ENCODE results near the gene FUNDC1.
"Not testable (repeated sequence)": the region's sequence is repeated elsewhere in the genome, so short reads cannot be mapped to it uniquely, and the experiment has no call there.

FUNDC1 gene, protein sequence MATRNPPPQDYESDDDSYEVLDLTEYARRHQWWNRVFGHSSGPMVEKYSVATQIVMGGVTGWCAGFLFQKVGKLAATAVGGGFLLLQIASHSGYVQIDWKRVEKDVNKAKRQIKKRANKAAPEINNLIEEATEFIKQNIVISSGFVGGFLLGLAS

DNA sequence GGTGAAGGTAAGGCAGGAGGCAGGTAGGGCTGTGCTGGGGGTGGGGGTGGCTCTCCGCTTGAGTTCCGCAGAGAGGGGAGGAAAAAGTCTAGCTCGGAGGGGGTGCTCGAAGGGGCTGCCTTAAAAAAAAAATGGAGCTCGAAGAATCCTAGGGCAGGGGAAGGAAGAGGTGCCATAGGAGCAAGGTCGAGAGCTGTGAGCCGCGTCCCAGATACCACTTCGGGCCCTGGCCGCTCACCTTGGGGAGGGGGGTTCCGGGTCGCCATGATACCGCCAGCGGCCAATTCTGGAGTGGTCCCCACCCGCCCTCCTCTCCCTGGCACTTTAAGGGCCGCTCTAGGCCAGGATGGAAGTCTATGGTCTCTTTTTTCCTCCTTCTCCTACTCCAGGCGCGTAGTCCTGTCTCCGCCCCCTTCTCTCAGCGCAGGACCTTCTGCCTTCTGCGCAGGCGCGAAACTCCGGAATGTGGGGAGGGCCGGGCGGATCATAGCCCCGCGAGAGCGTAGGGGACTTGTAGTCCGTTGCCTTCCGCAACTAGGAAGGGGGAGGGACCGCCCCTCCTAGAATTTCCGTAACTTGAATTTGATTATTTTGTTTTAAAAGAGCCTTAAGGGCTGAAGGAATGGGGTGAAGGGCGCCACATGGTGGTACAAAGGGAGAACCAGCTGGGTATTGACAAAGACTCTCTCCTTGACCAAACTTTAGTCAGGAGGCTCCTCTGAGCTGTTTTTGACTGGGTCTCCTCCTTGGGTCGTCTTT lies at the start of gene FUNDC1:
FUNDC1 (minus strand) TSS at position 293 of the 759 bp plus-strand sequence; CDS start at position 266, 27 bp downstream.
- peak; percentile 96 for FAIRE-seq

DNA sequence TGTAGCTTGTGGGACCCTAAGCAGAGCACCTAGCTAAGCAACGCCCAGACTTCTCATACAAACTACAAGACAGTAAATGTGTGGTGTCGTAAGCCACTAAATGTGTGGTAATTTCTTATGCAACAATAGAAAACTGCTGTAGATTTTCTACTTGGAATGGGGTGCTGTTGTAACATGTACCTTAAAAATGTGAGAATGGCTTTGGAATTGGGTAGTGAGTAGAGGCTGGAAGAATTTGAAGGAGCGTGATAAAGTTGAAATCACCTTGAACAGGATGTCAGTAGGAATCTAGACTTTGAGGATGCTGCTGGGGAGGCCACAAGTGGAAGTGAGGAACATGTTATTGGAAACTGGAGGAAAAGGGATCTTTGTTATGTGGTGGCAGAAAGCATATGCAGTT lies 43.2 kb upstream of the FUNDC1 start:
- FAIRE-seq, result no peak

DNA sequence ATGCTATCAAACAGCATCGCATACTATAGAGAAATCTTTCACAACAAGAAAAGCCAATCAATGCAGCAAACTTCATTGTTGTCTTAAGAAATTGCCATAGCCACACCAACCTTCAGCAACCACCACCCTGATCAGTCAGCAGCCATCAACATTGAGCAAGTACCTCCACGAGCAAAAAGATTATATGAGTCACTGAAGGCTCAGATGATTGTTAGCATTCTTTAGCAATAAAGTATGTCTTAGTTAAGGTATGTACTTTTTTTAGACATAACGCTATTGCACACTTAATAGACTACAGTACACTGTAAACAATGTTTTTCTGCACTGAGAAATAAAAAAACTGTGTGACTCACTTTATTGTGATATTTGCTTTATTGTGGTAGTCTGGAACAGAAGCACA lies 37.8 kb upstream of the FUNDC1 start:
- no peak for FAIRE-seq

DNA sequence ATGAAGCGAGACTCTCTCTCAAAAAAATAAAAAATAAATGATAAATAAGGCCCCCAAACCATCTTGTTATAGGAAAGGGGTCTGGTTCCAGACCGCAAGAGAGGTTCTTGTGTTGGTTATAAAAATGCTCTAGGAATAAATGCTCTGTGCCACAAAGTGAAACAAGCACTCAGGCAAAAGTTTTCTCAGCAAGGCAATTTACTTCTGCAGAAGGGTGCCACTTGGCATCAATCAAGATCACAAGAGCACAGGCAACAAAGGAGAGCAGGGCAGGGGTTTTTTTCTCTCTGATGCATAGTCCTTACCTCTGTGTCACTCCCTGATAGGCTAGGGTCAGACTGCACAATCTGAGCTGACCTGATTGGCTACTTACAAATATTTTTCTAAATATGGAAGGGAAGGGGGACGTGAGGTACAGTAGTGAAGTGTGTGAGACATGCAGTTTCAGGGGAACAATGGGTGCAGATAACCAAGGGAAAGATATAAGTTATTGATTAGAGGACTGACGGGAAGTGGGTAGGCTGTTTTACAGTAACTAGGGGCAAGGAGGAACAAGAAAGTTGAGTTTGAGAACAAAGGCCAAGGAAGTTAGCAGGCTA lies 29.8 kb upstream of the FUNDC1 start:
- no peak for FAIRE-seq

DNA sequence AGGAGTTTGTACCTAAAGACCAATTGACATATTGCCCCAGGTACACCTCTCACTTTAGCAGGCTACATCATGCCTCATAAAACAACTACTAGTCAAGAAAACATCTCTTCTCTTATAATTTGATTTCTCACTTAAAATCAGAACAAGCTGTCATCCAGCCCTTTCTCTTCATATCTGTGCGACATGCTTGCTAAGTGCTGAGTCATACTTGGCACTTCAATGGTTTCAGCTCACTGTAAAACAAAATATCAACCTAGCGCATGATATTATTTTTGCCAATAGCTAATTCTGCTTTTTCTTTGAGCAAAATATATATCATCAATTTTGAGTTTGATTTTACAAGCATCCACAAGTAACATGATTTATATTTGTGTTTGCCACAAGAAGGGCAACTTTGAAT lies 27.9 kb upstream of the FUNDC1 start:
- no peak for FAIRE-seq

DNA sequence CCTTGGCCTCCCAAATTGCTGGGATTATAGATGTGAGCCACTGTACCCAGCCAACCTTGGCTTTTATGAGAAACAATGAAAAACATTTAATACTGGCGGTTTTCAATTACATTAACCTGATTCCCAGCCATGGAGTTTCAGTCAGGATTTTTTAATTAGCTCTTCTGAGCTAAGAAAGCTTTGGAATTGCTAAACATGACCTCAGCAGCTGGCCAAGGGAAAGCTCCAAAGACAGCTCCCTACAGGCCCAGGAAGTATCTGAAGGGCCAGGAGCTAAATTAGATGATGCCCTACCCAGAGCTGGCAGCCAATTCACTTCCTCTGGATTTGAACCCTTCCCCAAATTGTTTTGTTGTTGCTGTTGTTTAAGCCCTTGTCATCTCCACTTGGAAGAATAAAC lies 26.5 kb upstream of the FUNDC1 start:
- no peak for FAIRE-seq

DNA sequence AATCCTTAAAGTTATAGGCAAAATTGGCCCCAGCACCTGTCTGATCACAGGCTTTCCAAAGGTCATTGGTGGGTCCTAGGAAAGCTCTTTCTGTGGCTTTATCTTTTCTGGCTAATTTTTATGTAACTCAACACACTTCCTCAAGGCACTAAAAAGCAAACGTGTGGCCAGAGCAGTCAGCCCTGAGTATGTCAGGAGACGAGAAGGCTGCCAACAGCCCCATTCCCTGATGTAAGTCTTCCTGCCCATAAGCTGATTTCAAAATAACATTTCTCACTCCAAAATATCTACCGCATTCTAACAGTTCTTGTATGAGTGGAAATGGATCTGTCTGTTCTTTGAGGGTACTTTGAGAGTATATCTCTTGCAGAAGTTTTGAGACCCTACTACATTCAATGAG lies 25.5 kb upstream of the FUNDC1 start:
- FAIRE-seq, result no peak

DNA sequence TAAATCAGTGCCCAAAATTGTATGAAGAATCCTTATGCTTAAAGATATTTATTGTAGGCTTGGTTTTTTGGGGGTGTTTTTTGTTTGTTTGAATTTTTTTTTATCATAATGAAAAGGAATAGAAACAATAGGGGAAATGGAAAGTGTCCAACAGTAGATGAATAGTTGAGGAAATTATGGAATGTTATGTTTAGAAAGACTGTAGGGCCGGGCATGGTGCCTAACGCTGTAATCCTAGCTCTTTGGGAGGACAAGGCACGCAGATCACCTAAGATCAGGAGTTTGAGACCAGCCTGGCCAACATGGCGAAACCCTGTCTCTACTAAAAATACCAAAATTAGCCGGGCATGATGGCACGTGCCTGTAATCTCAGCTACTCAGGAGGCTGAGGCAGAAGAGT lies 19.2 kb upstream of the FUNDC1 start:
- not testable (repeated sequence) for FAIRE-seq

DNA sequence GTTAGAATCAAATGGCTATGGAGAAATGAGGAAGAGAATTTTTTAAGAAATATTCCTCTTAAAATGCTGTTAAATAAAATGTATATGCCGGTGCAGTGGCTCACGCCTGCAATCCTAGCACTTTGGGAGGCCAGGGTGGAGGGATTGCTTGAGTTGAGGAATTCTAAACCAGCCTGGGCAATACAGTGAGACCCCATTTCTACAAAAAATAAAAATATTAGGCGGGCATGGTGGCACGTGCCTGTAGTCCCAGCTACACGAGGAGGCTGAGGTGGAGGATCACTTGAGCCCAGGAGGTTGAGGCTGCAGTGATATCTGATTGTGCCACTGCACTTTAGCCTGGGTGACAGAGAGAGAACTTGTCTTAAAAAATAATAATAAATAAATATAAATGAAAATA lies 7.9 kb upstream of the FUNDC1 start:
- no peak for FAIRE-seq

DNA sequence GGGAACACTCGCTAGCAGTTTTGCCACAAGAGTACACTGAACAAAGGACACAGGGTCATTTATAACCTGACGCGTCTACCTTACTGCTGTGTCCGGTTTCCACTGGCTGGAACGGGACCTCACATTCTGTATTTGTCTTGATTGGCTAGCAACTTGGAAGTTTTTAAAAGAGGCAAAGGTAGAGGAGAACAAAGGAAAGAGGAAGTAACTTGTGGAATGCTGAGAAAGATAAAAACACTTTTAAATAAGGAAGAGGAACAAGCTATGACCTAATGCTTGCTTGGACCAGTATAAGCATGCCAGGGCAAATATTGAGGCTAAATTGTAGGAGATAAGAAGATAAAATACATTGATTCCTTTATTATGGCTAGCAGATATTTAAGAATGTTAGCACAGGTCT lies 2.8 kb upstream of the FUNDC1 start:
- peak; percentile 74 for FAIRE-seq

DNA sequence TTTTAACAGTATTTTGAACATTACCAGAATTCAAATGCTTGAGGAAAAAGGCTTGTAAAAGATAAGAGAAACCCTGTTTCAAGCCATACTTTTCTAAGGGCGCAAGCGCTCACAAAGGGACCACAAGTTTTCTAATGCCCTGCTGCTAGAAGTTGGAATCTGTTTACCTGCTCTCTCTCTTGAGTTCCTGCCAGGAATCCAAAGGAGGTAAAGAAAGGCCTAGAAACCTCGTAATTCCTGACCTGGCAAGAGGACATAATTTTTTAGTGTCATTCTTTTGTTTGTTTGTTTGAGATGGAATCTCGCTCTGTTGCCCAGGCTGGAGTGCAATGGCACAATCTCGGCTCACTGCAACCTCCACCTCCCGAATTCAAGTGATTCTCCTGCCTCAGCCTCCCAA lies 1.4 kb upstream of the FUNDC1 start:
- FAIRE-seq, result no peak

DNA sequence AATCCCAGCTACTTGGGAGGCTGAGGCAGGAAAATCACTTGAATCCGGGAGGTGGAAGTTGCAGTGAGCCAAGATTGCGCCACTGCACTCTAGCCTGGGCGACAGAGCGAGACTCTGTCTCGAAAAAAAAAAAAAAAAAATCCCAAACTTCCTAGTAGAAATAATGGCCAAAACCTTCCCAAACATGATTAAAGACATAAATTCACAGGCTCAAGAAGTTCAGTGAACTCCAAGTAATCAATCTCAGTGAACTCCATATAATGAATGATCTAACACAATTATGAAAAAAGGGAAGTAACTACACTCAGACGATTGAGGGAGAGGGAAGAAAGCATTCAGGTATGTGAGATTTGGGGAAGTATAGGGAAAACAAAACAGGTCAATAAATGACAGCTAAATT lies 6.5 kb downstream of the FUNDC1 start:
- FAIRE-seq, result no peak

DNA sequence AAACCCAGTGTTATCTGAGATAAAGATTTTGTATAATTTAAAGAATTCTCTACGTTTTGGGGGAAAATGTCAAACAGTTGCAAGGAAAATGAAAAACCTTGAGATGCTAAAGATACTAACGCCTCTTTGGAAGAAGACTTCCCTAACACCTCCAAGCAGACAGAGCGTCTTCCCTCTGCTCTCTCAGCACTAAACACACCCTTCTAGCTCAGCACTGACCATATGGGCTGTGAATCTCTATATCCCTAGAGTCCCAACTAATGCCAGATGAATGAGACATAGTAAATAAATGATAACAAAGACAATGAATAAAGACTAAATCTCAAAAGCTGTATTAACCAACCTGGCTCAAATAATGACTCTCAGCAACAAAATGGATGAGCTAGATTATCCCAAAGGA lies 13.3 kb downstream of the FUNDC1 start:
- no peak for FAIRE-seq

DNA sequence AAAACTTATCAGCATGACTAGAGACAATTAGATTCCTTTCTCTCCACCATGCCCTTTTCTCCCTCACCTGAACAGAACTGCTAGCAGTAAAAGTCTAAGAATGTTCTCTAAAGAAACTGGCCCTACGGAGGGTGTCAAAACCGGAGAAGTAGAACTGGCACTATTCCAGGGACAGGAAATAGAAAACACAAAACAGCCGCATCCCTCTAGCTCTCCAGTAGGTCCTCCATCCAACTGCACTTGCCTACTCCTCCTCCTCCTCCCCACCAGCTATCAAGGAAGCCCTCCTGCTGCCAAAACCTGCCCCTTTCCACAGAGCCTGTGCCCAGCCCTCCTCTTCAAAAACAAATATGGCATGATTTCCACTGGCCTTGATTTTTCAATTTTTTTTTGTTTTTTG lies 28.4 kb downstream of the FUNDC1 start:
- FAIRE-seq, result no peak

DNA sequence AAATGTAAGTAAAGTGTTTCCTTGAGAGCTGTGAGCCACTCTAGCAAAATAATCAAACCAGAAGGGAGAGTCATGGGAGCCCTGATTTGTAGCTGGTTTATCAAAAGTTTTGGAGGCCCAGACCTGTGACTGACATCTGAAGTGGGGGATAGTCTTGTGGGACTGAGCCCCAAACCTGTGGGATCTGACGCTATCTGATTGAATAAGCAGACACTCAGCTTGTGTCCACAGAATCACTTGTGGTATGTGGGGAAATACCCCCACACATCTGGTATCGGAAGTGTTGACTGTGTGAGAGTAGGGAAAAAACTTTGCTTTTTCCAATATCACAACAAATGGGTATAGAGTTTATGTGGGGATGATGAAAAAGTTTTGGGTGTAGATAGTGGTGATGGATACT lies 35.4 kb downstream of the FUNDC1 start:
- FAIRE-seq, result no peak

DNA sequence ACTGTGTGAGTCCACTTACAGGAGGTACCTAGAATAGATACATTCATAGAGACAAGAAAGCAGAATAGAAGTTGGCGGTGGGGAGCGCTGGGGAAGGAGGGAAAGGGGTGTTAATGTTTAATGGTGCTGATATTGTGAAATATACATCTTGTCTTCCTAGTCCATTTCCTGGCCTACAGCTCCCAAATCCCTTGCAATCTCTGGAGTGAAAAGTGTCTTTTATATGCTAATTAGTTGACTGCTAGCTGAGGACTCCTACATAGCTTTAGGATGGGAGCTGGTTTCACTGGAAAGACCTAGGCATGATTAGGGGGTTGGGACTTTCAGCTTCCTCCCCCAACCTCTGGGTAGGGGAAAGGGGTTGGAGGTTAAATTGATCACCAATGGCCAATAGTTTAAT lies 36.0 kb downstream of the FUNDC1 start:
- FAIRE-seq, result no peak

DNA sequence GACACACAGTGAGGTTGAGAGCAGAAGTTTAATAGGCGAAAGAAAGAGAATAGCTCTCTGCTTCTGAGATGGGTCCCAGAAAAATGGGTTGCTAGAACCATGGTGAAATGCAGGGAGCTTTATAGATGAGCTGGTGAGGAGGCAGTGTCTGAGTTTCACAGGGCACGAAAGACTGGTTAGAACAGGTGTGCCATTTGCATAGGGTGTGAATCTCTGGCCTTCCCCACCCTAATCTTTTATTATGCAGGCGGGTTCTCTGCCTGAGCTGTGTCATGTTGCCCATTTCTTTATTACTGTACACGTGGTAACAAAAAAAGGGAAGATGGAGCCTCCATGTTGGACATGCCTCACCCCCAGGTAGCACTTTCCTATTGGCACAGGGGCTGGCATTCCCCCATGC lies 39.1 kb downstream of the FUNDC1 start:
- FAIRE-seq, result peak; percentile 36

DNA sequence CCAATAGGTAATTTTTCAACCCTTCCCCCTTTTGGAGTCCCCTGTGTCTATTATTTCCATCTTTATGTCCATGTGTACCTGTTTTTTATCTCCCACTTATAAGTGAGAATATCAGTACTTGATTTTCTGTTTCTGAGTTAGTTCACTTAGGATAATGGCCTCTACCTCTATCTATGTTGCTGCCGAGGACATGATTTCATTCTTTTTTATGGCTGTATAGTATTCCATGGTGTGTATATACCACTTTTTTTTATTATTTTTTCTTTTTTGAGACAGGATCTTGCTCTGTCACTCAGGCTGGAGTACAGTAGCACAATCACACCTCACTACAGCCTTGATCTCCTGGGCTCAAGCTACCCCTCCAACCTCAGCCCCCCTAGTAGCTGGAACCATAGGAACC lies 47.6 kb downstream of the FUNDC1 start:
- FAIRE-seq, result no peak

DNA sequence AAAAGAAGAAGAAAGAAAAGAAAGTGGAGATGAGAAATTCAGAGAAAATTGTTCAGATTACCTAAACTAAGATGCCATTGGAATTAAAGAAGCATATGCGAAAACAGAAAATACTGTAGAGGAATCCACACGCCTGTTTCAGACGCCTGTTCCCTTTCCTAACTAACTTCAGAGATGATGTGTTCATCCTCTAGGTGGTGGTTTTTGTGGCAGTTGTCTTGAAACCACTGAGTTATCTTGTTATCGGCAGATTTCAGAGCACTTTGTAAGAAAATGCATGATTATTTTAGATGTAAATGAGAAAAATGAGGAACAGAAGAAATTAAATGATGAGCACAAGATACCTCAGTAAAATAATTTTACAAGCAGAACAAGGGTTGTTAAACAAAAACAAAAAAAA lies 48.3 kb downstream of the FUNDC1 start:
- no peak for FAIRE-seq

DNA sequence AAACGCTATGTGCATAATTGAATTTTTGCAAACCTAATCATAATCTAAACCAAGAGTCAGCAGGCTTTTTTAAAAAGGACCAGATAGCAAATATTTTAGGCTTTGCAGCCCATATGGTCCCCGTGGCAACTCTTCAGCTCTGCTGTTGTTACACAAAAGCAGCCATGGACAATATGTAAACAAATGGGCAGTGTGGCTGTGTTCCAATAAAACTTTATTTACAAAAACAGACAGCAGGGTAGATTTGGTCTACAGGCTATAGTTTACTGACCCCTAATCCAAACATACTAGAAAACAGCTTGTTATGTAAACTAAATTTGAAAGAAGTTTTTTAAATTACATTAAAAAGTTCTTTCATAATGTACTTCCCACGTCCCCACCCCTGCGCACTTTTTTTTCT lies 53.1 kb downstream of the FUNDC1 start:
- no peak for FAIRE-seq

DNA sequence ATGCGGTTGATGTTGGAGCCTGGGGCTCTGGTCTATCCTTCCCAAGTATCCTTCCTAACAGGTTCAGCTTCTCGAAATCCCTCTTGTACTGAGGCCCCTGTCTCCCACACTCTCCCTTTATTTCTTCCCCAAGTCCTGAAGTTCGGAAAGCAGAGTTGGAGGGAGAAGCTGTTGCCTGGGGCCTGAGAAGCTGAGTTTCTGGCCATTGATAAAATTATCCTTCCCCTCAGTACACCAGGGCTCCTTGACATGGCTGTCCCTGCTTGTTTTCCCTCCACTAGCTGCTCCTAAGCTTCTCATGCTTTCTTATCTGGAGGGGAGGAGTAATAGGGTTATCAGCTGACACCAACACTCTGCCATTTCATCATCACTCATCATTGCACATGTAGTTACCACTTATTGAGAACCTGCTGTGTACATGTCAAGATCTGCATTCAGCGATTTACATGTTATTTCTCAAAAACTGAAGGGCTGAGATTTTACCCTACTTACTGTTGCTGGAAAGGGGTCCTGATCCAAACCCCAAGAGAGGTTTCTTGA lies 58.0 kb downstream of the FUNDC1 start:
- no peak for FAIRE-seq

DNA sequence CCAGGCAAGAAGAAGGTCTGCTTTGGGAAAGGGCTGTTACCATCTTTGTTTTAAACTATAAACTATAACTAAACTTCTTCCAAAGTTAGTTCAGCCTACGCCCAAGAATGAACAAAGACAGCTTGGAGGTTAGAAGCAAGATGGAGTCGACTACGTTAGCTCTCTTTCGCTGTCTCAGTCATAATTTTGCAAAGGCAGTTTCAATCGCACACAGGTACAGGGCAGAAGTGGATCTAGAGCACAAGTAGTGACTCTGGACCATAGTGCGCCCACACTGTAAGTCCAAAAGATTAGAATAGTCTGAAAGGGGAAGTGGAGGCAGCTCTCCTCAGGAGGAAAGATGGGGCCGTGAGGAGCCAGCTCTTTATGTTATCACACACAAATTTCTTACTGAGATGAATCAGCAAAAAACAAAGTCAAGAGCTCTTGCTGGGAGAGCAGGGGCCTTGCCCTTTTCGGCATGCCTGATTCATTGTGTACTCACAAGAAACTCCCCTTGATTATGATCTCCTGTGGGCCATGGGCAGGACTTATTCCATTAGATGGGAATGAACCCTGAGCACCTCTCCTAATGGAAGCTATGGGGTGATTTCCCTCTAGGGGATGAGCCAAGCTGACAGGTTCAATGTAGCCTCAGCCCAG lies 58.6 kb downstream of the FUNDC1 start:
- no peak for FAIRE-seq

DNA sequence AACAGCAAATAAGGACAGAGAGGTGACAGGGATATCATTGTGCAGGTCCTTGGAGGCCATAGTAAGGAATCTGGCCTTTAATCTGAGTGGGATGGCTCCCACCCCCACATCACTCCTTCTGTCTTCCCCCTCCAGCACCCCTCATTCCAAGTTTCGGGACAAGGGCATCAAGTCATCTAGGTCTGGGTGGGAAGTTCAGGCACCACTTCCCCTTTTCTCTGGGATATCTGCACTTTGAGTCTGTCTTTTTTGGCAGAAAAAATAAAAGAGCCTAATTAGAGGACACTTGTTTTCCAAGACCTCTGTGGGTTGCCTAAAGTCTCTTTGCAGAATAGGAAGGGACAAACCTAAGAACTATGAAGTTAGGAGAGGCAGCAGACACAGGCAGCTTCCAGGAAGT lies 60.1 kb downstream of the FUNDC1 start:
- FAIRE-seq, result no peak

DNA sequence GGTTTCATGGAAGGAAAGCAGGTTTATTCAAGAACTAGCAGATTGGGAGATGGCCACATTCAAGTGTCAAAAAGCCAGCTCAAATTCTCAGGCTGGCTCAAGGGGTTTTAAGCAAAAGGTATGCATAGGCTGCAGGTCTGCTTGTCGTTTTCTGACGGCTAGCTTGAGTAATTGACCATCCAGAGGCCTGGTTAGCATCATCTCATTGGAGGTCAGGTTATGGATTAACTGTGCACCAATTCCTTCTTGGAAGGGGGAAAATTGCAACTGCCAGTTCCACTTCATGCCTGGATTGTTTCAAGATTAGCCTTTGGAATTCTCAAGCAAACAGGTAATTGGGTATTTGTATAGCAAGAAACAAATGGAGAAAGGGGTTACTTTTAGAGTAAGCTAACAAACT lies 62.1 kb downstream of the FUNDC1 start:
- FAIRE-seq, result no peak

Data from colon (tissue), 2 donors.